Activated CD4-positive, CD25-positive, alpha-beta regulatory T cell (primary cell): ENCODE data around the gene PIP4P1.
"Not testable (repeated sequence)": the region's sequence is repeated elsewhere in the genome, so short reads cannot be mapped to it uniquely, and the experiment has no call there.

Experiments
- DNase-seq, 4 experiments: peaks; one replicate each; lab custom pipeline; 2025; lab: John Stamatoyannopoulos, UW

PIP4P1 gene

DNA sequence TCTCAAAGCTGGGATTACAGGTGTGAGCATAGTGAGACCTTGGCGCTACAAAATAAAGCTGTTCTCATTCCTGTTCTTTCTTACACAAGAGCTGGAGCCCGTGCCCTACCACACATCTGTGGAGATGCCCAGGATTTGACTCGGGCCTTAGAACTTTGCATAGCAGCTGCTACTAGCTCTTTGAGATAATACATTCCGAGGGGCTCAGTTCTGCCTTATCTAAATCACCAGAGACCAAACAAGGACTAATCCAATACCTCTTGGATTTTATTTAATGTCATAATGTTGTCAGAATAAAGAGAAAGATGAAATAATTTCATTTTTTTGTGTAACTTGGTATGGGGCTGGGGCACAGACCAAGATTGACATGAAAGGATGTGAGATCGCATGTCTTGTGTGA lies 15.5 kb upstream of the PIP4P1 start:
- no peak for DNase-seq

- DNase-seq, result no peak
Measured at GRCh38 chr14:20472536-20473169, 11.4 kb upstream of the PIP4P1 start.

DNA sequence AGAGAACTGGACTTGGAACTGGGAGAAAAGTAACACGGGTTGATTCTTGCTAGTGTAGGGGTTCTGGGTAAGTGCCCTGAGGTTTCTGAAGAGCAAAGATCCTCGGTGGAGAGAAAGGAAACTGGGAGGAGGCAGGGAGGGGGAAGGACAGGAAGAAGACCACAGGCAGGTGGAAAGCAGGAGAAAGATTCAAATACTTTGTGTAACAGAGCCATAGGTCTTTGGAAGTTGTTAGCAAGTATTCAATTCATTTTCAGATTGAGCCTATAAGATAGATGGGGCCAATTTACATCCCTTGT lies 9.3 kb upstream of the PIP4P1 start:
- DNase-seq, result no peak

GRCh38 chr14:20469890-20470602 lies 8.8 kb upstream of the PIP4P1 start:
- DNase-seq, result peak in 1 of 4 experiments; percentile 30

- peak; percentile 67 to 74 (median 70) for DNase-seq
Measured at GRCh38 chr14:20469242-20469889, 8.1 kb upstream of the PIP4P1 start, which contains the start of gene PNP. Gene PNP, plus strand, starts transcription at chr14:20469406. Its CDS starts 119 bp downstream, at chr14:20469525.

DNA sequence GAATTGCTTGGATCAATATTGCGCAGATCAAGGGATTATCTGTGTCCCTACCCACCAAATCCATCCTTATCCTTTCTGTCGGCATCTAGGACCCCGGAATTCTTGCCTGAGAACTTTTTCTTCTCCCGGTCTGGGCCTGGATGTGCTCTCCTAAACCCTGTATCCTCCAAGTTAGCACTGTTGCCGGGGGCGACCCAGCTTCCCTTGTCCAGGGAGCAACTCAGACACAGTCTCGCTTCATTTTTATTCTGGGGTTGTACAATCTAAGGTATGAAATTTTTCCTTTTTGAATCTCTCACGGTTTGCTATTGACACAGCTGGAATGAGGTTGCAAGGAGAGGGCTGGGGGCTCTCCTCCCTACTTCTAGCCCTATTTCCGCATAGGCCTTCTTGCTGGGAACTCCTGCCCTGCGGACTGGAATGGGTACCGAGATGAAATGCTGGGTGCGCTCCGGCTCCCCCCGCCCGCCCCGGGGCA lies 7.6 kb upstream of the PIP4P1 start:
- DNase-seq, result no peak

DNA sequence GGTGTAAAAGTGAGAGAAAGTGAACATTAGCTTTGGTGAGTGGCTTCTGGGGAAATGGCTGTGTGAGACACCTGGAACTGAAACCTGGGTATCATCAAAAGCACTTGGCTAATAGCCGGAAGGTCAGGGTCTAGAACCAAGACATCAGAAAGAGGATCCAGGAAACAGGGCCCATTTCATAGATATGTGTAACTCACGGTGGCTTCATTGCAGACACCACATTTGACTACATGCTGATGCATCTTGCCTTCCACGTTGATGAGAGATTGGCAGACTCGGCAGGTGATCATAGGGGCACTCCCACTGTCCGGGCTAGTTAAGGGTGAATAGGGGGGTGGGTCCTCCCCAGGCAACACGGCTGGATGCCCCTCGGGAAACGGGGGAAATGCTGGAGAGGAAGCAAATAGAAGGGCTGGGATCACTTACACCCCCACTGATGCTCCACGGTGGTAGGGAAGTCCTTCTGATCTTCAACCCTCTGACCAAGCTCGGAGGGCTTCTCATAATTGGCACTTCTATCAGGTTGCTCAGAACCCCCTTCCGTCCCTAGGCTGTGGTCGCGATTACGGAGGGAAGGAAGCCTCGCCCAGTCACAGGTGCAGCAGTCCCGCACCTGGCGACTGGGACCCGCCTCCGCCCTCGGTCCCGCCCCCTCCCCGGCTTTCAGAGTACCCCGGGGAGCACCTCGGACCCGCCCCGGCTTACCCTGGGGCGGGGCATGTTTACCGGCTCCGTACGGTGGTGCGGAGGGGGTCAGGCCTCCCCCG lies 593 bp downstream of the PIP4P1 start:
- DNase-seq, result peak; percentile 29 to 65 (median 46)

DNA sequence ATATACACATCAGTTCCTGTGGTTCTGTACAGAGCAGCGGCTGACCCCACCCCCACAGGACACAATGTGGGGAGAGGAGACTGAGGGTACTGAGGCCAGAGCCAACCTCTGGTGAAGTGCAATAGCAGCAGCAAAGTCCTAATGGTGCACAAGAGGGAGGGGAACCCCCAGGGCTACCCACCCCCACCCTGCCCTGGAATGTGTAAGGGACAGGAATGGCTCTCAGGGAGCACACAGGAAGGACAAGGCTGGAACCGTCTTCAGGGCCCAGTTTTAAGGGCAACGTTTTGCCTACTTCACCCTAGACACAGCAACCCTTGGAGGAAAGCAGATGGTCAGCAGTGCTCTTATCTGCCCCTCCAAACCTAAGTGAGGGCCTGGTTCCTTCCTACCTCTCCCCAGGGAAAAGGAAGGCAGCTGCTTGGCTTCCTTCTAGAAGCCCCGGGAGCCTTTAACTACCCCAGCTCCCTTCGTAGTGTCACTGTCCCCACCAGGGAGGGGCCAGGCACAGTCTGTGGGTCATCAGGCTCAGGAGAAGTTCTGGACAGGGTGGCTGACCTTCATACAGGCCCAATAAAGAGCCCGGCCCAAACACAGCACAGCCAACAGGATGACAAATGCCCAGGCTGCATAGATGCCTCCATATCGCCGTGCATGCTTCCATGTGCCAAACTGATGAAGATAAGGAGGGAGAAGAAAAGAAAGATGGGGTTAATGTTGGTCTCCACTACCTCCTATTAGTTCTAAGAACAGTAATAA lies 3.0 kb downstream of the PIP4P1 start:
- no peak for DNase-seq

DNA sequence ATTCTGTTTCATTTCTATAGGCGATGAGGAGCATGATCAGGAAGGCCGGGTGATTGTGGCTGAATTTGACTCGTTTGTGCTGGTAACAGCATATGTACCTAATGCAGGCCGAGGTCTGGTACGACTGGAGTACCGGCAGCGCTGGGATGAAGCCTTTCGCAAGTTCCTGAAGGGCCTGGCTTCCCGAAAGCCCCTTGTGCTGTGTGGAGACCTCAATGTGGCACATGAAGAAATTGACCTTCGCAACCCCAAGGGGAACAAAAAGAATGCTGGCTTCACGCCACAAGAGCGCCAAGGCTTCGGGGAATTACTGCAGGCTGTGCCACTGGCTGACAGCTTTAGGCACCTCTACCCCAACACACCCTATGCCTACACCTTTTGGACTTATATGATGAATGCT lies 4.3 kb downstream of the PIP4P1 start:
- no peak for DNase-seq

DNA sequence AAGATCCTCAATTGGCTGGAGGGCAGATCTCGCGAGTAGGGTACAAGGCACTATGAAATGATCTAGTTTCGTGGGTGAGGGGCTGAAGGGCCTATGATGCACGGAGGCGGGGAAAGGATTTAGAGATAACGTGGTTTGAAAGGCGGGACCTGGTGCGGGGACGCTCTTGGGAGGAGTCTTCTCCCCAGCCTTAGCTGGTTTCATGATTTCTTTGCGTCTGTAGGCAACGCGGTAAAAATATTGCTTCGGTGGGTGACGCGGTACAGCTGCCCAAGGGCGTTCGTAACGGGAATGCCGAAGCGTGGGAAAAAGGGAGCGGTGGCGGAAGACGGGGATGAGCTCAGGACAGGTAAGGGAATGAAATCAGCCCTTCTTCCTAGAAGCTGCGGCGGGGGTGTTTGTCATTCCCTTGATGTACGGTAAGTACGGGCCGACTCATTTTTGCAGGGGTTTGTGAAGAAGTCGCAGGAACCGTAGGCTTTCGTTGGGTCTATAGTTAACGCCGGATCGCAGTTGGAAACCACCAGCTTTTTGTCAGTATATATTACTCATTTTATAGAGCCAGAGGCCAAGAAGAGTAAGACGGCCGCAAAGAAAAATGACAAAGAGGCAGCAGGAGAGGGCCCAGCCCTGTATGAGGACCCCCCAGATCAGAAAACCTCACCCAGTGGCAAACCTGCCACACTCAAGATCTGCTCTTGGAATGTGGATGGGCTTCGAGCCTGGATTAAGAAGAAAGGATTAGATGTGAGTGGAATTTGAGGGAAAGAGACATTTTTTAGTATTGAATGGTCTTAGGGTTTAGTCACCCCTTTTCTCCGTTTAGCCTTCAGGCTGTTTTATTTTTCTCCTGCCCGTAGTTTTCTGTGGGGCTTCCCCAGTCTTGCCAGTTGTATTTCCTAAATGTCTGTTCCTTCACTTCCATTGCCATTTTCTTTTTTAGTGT lies 5.6 kb downstream of the PIP4P1 start:
- peak in 2 of 4 experiments; percentile 41 to 57 for DNase-seq

GRCh38 chr14:20454516-20455354 lies 6.5 kb downstream of the PIP4P1 start, which contains the start of the genes APEX1 and OSGEP:
Gene APEX1, plus strand, starts transcription at chr14:20455226. Its CDS starts 420 bp downstream, at chr14:20455646.
Gene OSGEP, minus strand, starts transcription at chr14:20454812. Its CDS starts 129 bp downstream, at chr14:20454683.
- DNase-seq, result peak; percentile 89 to 94 (median 92)

- not testable (repeated sequence) for DNase-seq
Measured at GRCh38 chr14:20452831-20453230, 8.4 kb downstream of the PIP4P1 start.

DNA sequence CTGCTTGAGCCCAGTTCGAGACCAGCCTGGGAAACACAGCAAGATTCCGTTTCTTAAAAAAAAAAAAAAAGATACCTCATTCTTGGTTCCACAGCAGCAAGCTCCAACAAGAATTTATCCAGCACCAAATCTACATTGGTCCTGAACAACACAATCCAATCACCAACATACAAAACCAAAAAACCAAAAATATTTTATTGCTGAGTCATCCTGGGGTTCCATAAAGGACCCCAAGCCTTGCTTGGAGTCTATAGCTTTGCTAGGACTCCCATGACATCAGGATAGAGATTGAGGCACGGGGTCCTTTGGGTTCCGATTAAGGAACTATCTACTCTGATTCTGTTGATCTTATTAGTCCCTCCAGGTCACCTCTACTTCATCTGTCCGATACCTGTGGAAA lies 14.3 kb downstream of the PIP4P1 start:
- no peak for DNase-seq

DNA sequence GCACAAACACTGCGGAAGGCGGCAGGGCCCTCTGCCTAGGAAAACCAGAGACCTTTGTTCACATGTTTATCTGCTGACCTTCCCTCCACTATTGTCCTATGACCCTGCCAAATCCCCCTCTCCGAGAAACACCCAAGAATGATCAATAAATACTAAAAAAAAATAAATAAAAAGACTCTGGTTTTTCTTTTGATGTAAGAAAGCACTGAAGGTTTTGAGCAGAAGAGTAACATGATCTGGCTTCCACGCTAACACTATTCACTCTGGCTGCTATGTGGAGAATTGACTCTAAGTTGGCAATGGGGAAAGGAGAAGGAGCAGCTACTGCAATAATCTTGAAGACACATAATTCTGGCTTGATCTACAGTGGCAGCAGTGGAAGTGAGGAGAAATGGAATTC lies 17.6 kb downstream of the PIP4P1 start:
- not testable (repeated sequence) for DNase-seq

GRCh38 chr14:20441461-20441860 lies 19.8 kb downstream of the PIP4P1 start:
- no peak for DNase-seq

DNA sequence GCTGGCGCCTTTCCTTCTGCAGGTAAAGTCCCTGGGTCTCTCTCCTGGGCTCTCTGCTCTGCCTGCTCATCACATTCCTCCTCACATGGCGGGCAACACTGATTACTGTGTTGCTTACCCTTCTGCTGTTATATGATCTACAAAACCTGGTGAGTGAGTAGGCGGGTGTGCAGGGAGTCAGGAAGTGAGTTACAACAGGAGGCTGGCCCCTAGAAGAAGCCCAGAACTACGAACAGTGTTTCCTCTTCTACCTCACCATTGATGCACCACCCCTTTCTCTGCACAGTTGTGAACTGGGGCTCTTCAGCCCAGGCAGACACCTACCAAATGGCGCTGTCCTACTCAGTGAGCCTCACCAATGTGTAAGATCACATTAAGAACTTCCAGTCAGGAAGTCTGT lies 20.4 kb downstream of the PIP4P1 start:
- DNase-seq, result no peak

DNA sequence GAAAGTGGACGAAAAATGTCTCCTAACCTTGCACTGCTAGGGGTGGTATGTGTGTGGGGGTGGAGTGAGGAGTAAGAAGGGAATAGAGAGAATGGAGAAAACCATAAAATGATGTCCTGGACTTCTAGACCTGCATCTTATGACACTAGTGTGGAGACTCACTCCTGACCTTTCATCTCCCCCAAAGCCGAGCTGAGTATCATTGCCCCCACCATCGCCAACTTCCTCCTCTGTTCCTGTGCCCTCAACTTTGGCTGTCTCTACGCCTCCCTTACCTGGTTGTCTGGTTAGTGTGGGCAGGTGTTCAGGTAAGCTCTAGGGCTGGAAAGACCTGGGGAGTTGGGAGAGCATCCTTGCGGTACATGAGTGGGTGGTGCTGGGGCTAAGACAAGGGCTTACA lies 20.8 kb downstream of the PIP4P1 start:
- DNase-seq, result no peak

DNA sequence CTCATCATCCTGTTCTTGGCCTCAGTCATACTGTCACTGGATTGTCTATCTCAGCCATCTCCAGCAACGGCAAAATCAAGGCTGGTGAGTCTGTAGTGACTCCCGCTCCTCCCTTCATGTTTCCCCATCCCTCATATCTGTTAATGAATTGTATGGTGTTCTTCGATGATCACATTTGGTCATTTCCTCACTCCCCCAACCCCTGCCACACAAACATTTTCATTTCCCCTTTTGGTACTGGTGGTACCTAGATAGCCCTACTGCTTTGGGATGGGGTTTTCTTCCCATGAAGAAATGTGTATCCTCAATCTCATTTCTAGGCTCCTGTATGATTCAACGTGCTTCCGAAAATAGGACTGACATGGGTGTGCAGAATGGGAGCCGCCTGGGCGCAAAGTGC lies 22.6 kb downstream of the PIP4P1 start:
- DNase-seq, result no peak

- no peak for DNase-seq
Measured at GRCh38 chr14:20436363-20436755, 24.9 kb downstream of the PIP4P1 start.
